ENCODE data around the gene TRIM54. TPM values are rescaled to one million over a fixed set of nuclear protein-coding genes. Genes with fewer than 3 reads are reported as not detected.

TRIM54 gene
- total RNA-seq, 1 experiment from 2014 or later = 0.99 TPM

DNA sequence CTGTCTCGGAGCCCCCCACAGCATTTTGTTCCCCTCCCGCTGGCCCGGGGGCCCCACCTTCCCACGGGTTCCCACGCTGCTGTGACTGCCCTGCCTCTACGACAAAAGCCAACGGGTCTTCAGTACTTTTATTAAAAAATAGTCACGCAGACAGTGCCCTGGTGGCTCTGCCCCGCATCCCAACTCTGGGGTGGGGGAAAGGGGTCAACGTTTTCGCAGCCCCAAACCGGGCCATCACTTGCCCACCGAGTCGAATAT lies 25.0 kb downstream of the TRIM54 start:
- CTCF ChIA-PET = no interaction called here
- no peak for TF ChIP-seq CTCF (IDR thresholded peaks at IDR 0.05; ENCODE audit: unreplicated experiment)
- peaks cover 23% of the 10 kb centered on the region for H3K27me3 Mint-ChIP-seq (ENCODE audit: unreplicated experiment)
- no peaks in the 10 kb centered on the region for H3K9me3 Mint-ChIP-seq (ENCODE audit: low read depth, unreplicated experiment)
- no peak for DNase-seq
- H3K36me3 Mint-ChIP-seq (ENCODE audit: insufficient read depth, unreplicated experiment) = peaks cover 19% of the 10 kb centered on the region
- intact Hi-C loops (cut with micrococcal nuclease; ENCODE audit: unreplicated experiment) = no loop called here
- no TSS peak for BruUV-seq (replicated peaks)
- H3K4me1 Mint-ChIP-seq (ENCODE audit: low read depth, unreplicated experiment) = no peaks in the 10 kb centered on the region
- peak overlapping the region; percentile 65 for H3K4me3 Mint-ChIP-seq (ENCODE audit: low read depth, unreplicated experiment)
- no peak overlapping the region for H3K27ac Mint-ChIP-seq (ENCODE audit: unreplicated experiment)

GRCh38 chr2:27307545-27308358 lies 25.5 kb downstream of the TRIM54 start:
- peaks cover 23% of the 10 kb centered on the region for H3K27me3 Mint-ChIP-seq (ENCODE audit: unreplicated experiment)
- no peak for TF ChIP-seq CTCF (IDR thresholded peaks at IDR 0.05; ENCODE audit: unreplicated experiment)
- CTCF ChIA-PET = no interaction called here
- intact Hi-C loops (cut with micrococcal nuclease; ENCODE audit: unreplicated experiment) = no loop called here
- no peak for DNase-seq
- no peaks in the 10 kb centered on the region for H3K9me3 Mint-ChIP-seq (ENCODE audit: low read depth, unreplicated experiment)
- no peak overlapping the region for H3K27ac Mint-ChIP-seq (ENCODE audit: unreplicated experiment)
- H3K4me3 Mint-ChIP-seq (ENCODE audit: low read depth, unreplicated experiment) = peak overlapping the region; percentile 65
- H3K4me1 Mint-ChIP-seq (ENCODE audit: low read depth, unreplicated experiment) = no peaks in the 10 kb centered on the region
- H3K36me3 Mint-ChIP-seq (ENCODE audit: insufficient read depth, unreplicated experiment) = peaks cover 19% of the 10 kb centered on the region
- no TSS peak for BruUV-seq (replicated peaks)

DNA sequence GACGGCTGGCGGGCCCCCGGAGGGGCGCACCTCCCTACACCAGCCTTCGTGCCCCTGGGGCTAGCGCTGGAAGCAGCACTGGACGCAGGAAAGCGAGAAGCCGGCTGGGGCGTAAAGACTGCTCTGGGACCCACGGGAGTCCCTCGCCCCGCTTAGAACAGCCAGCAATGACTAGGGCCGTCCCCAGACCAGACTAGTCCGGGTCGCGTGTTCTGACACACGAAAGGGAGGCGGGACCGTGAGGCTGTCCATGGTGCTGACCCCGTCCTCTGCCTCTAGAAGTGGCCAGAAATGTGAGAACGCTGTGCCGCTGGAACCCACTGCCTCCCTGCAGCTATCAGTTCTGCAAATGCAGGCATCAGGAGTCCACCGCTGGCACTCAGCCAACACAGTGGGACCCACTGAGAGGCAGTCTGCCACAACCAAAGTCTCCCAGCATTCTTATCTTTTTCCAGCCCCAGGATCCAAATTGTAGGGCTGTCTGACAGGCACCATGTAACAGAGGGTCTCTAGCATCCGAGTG lies 26.2 kb downstream of the TRIM54 start, which contains the start of gene UCN:
UCN (minus strand) TSS at position 87 of the 523 bp plus-strand sequence. CDS start 550 bp downstream, outside the sequence.
- H3K4me1 Mint-ChIP-seq (ENCODE audit: low read depth, unreplicated experiment) = no peaks in the 10 kb centered on the region
- CTCF ChIA-PET = no interaction called here
- BruUV-seq (replicated peaks) = no TSS peak
- peaks cover 19% of the 10 kb centered on the region for H3K36me3 Mint-ChIP-seq (ENCODE audit: insufficient read depth, unreplicated experiment)
- no peak for DNase-seq
- intact Hi-C loops (cut with micrococcal nuclease; ENCODE audit: unreplicated experiment) = no loop called here
- H3K27ac Mint-ChIP-seq (ENCODE audit: unreplicated experiment) = no peak within 1 kb of the TSS
- peak within 1 kb of the TSS; percentile 65 for H3K4me3 Mint-ChIP-seq (ENCODE audit: low read depth, unreplicated experiment)
- H3K27me3 Mint-ChIP-seq (ENCODE audit: unreplicated experiment) = peaks cover 23% of the 10 kb centered on the region
- TF ChIP-seq CTCF (IDR thresholded peaks at IDR 0.05; ENCODE audit: unreplicated experiment) = no peak
- no peaks in the 10 kb centered on the region for H3K9me3 Mint-ChIP-seq (ENCODE audit: low read depth, unreplicated experiment)

DNA sequence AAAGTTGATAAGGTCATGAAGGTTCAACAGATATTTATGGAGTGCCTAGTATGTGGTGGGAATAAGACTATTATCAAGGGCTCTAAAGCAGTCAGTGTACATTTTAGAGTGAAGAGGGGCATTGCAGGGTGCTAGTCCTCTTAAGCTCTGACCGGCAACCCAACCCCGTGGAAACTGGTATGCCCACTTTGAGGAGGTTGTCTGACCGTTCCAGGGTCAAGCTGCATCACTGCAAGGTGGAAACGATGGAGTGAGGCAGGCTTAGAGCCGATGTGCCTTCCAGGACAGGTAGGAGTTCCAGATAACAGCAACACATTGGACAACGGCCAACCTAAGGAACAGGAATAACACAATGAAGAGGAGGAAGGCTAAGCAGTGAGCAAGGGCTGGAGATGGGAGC lies 27.4 kb downstream of the TRIM54 start:
- no peak for TF ChIP-seq CTCF (IDR thresholded peaks at IDR 0.05; ENCODE audit: unreplicated experiment)
- CTCF ChIA-PET = no interaction called here
- H3K36me3 Mint-ChIP-seq (ENCODE audit: insufficient read depth, unreplicated experiment) = peaks cover 19% of the 10 kb centered on the region
- H3K4me3 Mint-ChIP-seq (ENCODE audit: low read depth, unreplicated experiment) = no peak overlapping the region
- no TSS peak for BruUV-seq (replicated peaks)
- no peak overlapping the region for H3K27ac Mint-ChIP-seq (ENCODE audit: unreplicated experiment)
- intact Hi-C loops (cut with micrococcal nuclease; ENCODE audit: unreplicated experiment) = no loop called here
- H3K9me3 Mint-ChIP-seq (ENCODE audit: low read depth, unreplicated experiment) = no peaks in the 10 kb centered on the region
- H3K27me3 Mint-ChIP-seq (ENCODE audit: unreplicated experiment) = peaks cover 22% of the 10 kb centered on the region
- DNase-seq = no peak
- no peaks in the 10 kb centered on the region for H3K4me1 Mint-ChIP-seq (ENCODE audit: low read depth, unreplicated experiment)

Data from Calu3 (cell line).